ENCODE data around the gene ACVR1B.
A peak's percentile ranks its signal among the peaks of the same experiment; 100 is the strongest.

Gene ACVR1B

GRCh38 chr12:52043386-52044212, 92.1 kb downstream of the ACVR1B start:
- peak; percentile 60 for DNase-seq (ENCODE audit: low spot score)

- DNase-seq (ENCODE audit: low spot score): peak; percentile 91
Measured at GRCh38 chr12:52044292-52044983, 92.9 kb downstream of the ACVR1B start.

- no peak for DNase-seq (ENCODE audit: low spot score)
Measured at GRCh38 chr12:52045794-52046199, 94.3 kb downstream of the ACVR1B start.
